GM23248 (cell line): ENCODE measurements around the gene THAP2. TPM values are rescaled to one million over a fixed set of nuclear protein-coding genes. Genes with fewer than 3 reads are reported as not detected.

ENCODE experiments used
- DNase-seq: peaks from one replicate; pipeline ENCODE4 v3.0.0-alpha.2; 2015
- H2AFZ ChIP-seq: fragments of 200-600 bp; sonication (generic); 2 replicates; pipeline ENCODE4 v1.6.1; 2016; ENCODE audit warnings: antibody characterized with exemption
- H3F3A ChIP-seq: fragments of 200-600 bp; sonication (generic); 2 replicates; pipeline ENCODE4 v1.6.1; 2016; ENCODE audit warnings: mild to moderate bottlenecking, antibody characterized with exemption, mixed run types; ENCODE audit not compliant: insufficient read depth
- H3K27ac ChIP-seq: fragments of 200-600 bp; sonication (generic); 2 replicates; pipeline ENCODE4 v1.5.1; 2016; ENCODE audit warnings: mild to moderate bottlenecking
- H3K27me3 ChIP-seq: fragments of 200-600 bp; sonication (generic); replicated peaks from 2 replicates; pipeline ENCODE4 v1.6.1; 2016; ENCODE audit warnings: mild to moderate bottlenecking; ENCODE audit not compliant: insufficient read depth
- H3K36me3 ChIP-seq: fragments of 200-600 bp; sonication (generic); 2 replicates; pipeline ENCODE4 v1.6.1; 2016; ENCODE audit warnings: low read depth, mild to moderate bottlenecking
- H3K4me1 ChIP-seq: fragments of 200-600 bp; sonication (generic); 2 replicates; pipeline ENCODE4 v1.6.1; 2016; ENCODE audit warnings: mild to moderate bottlenecking; ENCODE audit not compliant: insufficient read depth
- H3K4me2 ChIP-seq: fragments of 200-600 bp; sonication (generic); one replicate; pipeline ENCODE4 v1.6.1; 2016; ENCODE audit warnings: mild to moderate bottlenecking; ENCODE audit not compliant: unreplicated experiment
- H3K4me3 ChIP-seq: fragments of 200-600 bp; sonication (generic); 2 replicates; pipeline ENCODE4 v1.5.1; 2016; ENCODE audit warnings: mild to moderate bottlenecking
- H3K79me2 ChIP-seq: fragments of 200-600 bp; sonication (generic); 2 replicates; pipeline ENCODE4 v1.6.1; 2016; ENCODE audit warnings: mild to moderate bottlenecking; ENCODE audit not compliant: insufficient read depth
- H3K9ac ChIP-seq: fragments of 200-600 bp; sonication (generic); 2 replicates; pipeline ENCODE4 v1.6.1; 2016; ENCODE audit warnings: mild to moderate bottlenecking
- H3K9me2 ChIP-seq: fragments of 200-600 bp; sonication (generic); 2 replicates; pipeline ENCODE4 v1.6.1; 2016; ENCODE audit warnings: mixed run types, mild to moderate bottlenecking, moderate library complexity; ENCODE audit not compliant: insufficient read depth
- H3K9me3 ChIP-seq: fragments of 200-600 bp; sonication (generic); one replicate; pipeline ENCODE4 v1.6.1; 2017; ENCODE audit warnings: low read depth
- H4K20me1 ChIP-seq: fragments of 200-600 bp; sonication (generic); 2 replicates; pipeline ENCODE4 v1.6.0; 2016; ENCODE audit not compliant: insufficient read depth
- EZH2 ChIP-seq: fragments of 200-600 bp; sonication (generic); IDR thresholded peaks from 2 replicates; pipeline ENCODE4 v1.6.1; 2018; ENCODE audit warnings: antibody characterized with exemption, mild to moderate bottlenecking; ENCODE audit not compliant: insufficient read depth, poor library complexity, severe bottlenecking
- EZH2phosphoT487 ChIP-seq: fragments of 200-600 bp; sonication (generic); IDR thresholded peaks from 2 replicates; pipeline ENCODE4 v1.6.1; 2018; ENCODE audit warnings: antibody characterized with exemption, moderate library complexity, mild to moderate bottlenecking, low read depth; ENCODE audit not compliant: insufficient read depth
- WGBS, 2 experiments: methylation state at CpG; one replicate each; pipeline ENCODE4 v1.1.6; 2015 to 2017; ENCODE audit warnings: low lambda C conversion rate in 2 of 2, low coverage in 1 of 2; ENCODE audit errors: missing lambda C conversion rate in 2 of 2; 5-methylcytosine and 5-hydroxymethylcytosine counted together
- in situ Hi-C: fragments of 300-500 bp; cut with MboI; formaldehyde crosslinking; loops from 2 replicates; pipeline ENCODE4 v1.15.0; 2020
- polyA plus RNA-seq: library from polyadenylated mRNA; unstranded; fragments of >200 nt; fragmentation: Nextera tagmentation; extraction: Ambion mirVana; gene quantifications from 2 replicates; pipeline ENCODE4 v1.2.1, GENCODE V29; 2016
- total RNA-seq: library from RNA; depleted of rRNA; stranded (reverse); fragments of >200 nt; shearing (Covaris generic); gene quantifications from 2 replicates; pipeline ENCODE4 v1.2.3, GENCODE V29; 2014

The THAP2 gene
- total and polyA plus RNA-seq, 2 experiments from 2014 or later, result 7.0 to 10.3 TPM

GRCh38 chr12:71718611-71719010 is 54.5 kb downstream of the THAP2 start:
- H2AFZ ChIP-seq, result no peak overlapping the region
- H3K36me3 ChIP-seq, result no peaks in the 10 kb centered on the region
- H3K9ac ChIP-seq, result no peak overlapping the region
- H4K20me1 ChIP-seq, result no peaks in the 10 kb centered on the region
- TF ChIP-seq EZH2, result no peak
- no peak for TF ChIP-seq EZH2phosphoT487
- DNase-seq, result no peak
- H3K9me3 ChIP-seq, result no peaks in the 10 kb centered on the region
- H3K4me3 ChIP-seq, result no peak overlapping the region
- no peaks in the 10 kb centered on the region for H3K4me1 ChIP-seq
- no peaks in the 10 kb centered on the region for H3K9me2 ChIP-seq
- H3F3A ChIP-seq, result no peaks in the 10 kb centered on the region
- in situ Hi-C loops, result no loop called here
- no peaks in the 10 kb centered on the region for H3K79me2 ChIP-seq
- no peak overlapping the region for H3K27ac ChIP-seq
- no peaks in the 10 kb centered on the region for H3K27me3 ChIP-seq
- no peak overlapping the region for H3K4me2 ChIP-seq

GRCh38 chr12:71719647-71720370 is 55.7 kb downstream of the THAP2 start:
- Histone ChIP-seq H3K9me2 (no peaks in the 10 kb centered on the region), H3K79me2 (no peaks in the 10 kb centered on the region), H3K9ac (no peak overlapping the region), H3F3A (no peaks in the 10 kb centered on the region), H3K4me2 (no peak overlapping the region), H3K4me3 (no peak overlapping the region), H3K27ac (no peak overlapping the region), H3K27me3 (no peaks in the 10 kb centered on the region), H2AFZ (no peak overlapping the region), H4K20me1 (no peaks in the 10 kb centered on the region), H3K36me3 (no peaks in the 10 kb centered on the region), H3K4me1 (no peaks in the 10 kb centered on the region), H3K9me3 (no peaks in the 10 kb centered on the region)
- TF ChIP-seq EZH2 (no peak), EZH2phosphoT487 (no peak)
- WGBS, 2 experiments, result 90 to 93% methylated on average over 5 of the region's 5 CpGs
- in situ Hi-C loops, result no loop called here
- peak; percentile 7 for DNase-seq

- H3K9me2 ChIP-seq, result no peaks in the 10 kb centered on the region
- no peaks in the 10 kb centered on the region for H3K9me3 ChIP-seq
- whole genome bisulfite sequencing, 2 experiments, result 83 to 94% methylated on average over 4 of the region's 4 CpGs
- H4K20me1 ChIP-seq, result no peaks in the 10 kb centered on the region
- H3K27ac ChIP-seq, result no peak overlapping the region
- H3K4me3 ChIP-seq, result no peak overlapping the region
- TF ChIP-seq EZH2phosphoT487 (no peak), EZH2 (no peak)
- H3K4me2 ChIP-seq, result no peak overlapping the region
- no peaks in the 10 kb centered on the region for H3K36me3 ChIP-seq
- no peak overlapping the region for H2AFZ ChIP-seq
- no peaks in the 10 kb centered on the region for H3F3A ChIP-seq
- in situ Hi-C loops, result no loop called here
- no peaks in the 10 kb centered on the region for H3K4me1 ChIP-seq
- H3K27me3 ChIP-seq, result no peaks in the 10 kb centered on the region
- no peaks in the 10 kb centered on the region for H3K79me2 ChIP-seq
- no peak for DNase-seq
- no peak overlapping the region for H3K9ac ChIP-seq
These were observed 57.8 kb downstream of the THAP2 start for GRCh38 chr12:71721783-71722505.

GRCh38 chr12:71725011-71725410 is 60.9 kb downstream of the THAP2 start:
- H3K36me3 ChIP-seq, result no peaks in the 10 kb centered on the region
- 27 to 31% methylated on average over 3 of the region's 3 CpGs for WGBS, 2 experiments
- no peaks in the 10 kb centered on the region for H3K79me2 ChIP-seq
- no peak overlapping the region for H3K4me3 ChIP-seq
- in situ Hi-C loops, result loop anchor here (25.0 kb wide), 1 partner anchor 313 kb away; no protein-coding TSS in a partner anchor
- H3F3A ChIP-seq, result no peaks in the 10 kb centered on the region
- peak; percentile 6 for DNase-seq
- H4K20me1 ChIP-seq, result no peaks in the 10 kb centered on the region
- no peak overlapping the region for H3K9ac ChIP-seq
- H3K4me2 ChIP-seq, result no peak overlapping the region
- TF ChIP-seq EZH2phosphoT487 (no peak), EZH2 (no peak)
- 0 out of 2 replicates have a peak overlapping the region, but pooled peaks have one; percentile 22 for H2AFZ ChIP-seq
- no peaks in the 10 kb centered on the region for H3K9me3 ChIP-seq
- H3K4me1 ChIP-seq, result no peaks in the 10 kb centered on the region
- H3K27me3 ChIP-seq, result no peaks in the 10 kb centered on the region
- H3K9me2 ChIP-seq, result no peaks in the 10 kb centered on the region
- no peak overlapping the region for H3K27ac ChIP-seq
